GM18517 (cell line): ENCODE measurements around the gene PIM2.
"Not testable (repeated sequence)": the region's sequence is repeated elsewhere in the genome, so short reads cannot be mapped to it uniquely, and the experiment has no call there.

Source experiments
- ATAC-seq: cut with Tn5 transposase; IDR thresholded peaks from one replicate; pipeline ENCODE4 v1.9.1; 2021; ENCODE audit warnings: mild to moderate bottlenecking, moderate library complexity; ENCODE audit not compliant: unreplicated experiment

Gene PIM2

GRCh38 chrX:48909703-48910294, 9.0 kb downstream of the PIM2 start:
- no peak for ATAC-seq

- ATAC-seq = no peak
These were observed 10.2 kb downstream of the PIM2 start for GRCh38 chrX:48908600-48908999.

GRCh38 chrX:48905090-48905790, 13.6 kb downstream of the PIM2 start:
- no peak for ATAC-seq

- no peak for ATAC-seq
These were observed 14.2 kb downstream of the PIM2 start for GRCh38 chrX:48904626-48905025.

- no peak for ATAC-seq
These were observed 14.6 kb downstream of the PIM2 start for GRCh38 chrX:48904180-48904579.

- no peak for ATAC-seq
These were observed 15.5 kb downstream of the PIM2 start for GRCh38 chrX:48903290-48903689.

GRCh38 chrX:48902776-48903175, 16.0 kb downstream of the PIM2 start:
- no peak for ATAC-seq

GRCh38 chrX:48902135-48902534, 16.7 kb downstream of the PIM2 start:
- ATAC-seq = no peak

- ATAC-seq = no peak
These were observed 17.8 kb downstream of the PIM2 start for GRCh38 chrX:48901069-48901468.

GRCh38 chrX:48899078-48899410, 19.8 kb downstream of the PIM2 start:
- ATAC-seq = no peak

- peak; percentile 80 for ATAC-seq
These were observed 21.1 kb downstream of the PIM2 start, which contains the start of the genes PQBP1 and TIMM17B for GRCh38 chrX:48897625-48898306. Gene PQBP1 (plus strand): TSS chrX:48897930. CDS start chrX:48898510, 580 bp downstream. Gene TIMM17B (minus strand): TSS chrX:48897768. CDS start chrX:48897749, 19 bp downstream.

GRCh38 chrX:48897157-48897624, 21.6 kb downstream of the PIM2 start:
- no peak for ATAC-seq

GRCh38 chrX:48896611-48897011, 22.2 kb downstream of the PIM2 start:
- ATAC-seq = no peak

GRCh38 chrX:48894891-48895290, 23.9 kb downstream of the PIM2 start:
- no peak for ATAC-seq

GRCh38 chrX:48893556-48894348, 25.1 kb downstream of the PIM2 start:
- no peak for ATAC-seq

- ATAC-seq = no peak
These were observed 25.9 kb downstream of the PIM2 start for GRCh38 chrX:48892896-48893295.

GRCh38 chrX:48891402-48892288, 27.2 kb downstream of the PIM2 start:
- ATAC-seq = peak; percentile 70

GRCh38 chrX:48890934-48891401, 27.9 kb downstream of the PIM2 start:
- peak; percentile 27 for ATAC-seq

GRCh38 chrX:48890296-48890925, 28.4 kb downstream of the PIM2 start:
- peak; percentile 20 for ATAC-seq

- ATAC-seq = not testable (repeated sequence)
These were observed 32.2 kb downstream of the PIM2 start for GRCh38 chrX:48886586-48886985.
